Sigmoid colon (tissue), 4 donors: ENCODE measurements around the gene PTCD2.

Experiments used
- CTCF ChIP-seq, 4 experiments: fragments of 450-650 bp in 3 of 4; fragments of 200-600 bp in 1 of 4; IDR thresholded peaks; one replicate each; pipeline ENCODE4 v1.5.1; 2016 to 2019; ENCODE audit warnings: antibody characterized with exemption in 4 of 4, mild to moderate bottlenecking in 3 of 4, moderate library complexity in 2 of 4
- EP300 ChIP-seq, 4 donors: sonication (generic); formaldehyde crosslinking; IDR thresholded peaks; one replicate each; pipeline ENCODE4 v1.6.1; 2017; ENCODE audit warnings: antibody characterized with exemption in 4 of 4
- POLR2A ChIP-seq, 2 donors: fragments of 450-650 bp; IDR thresholded peaks; one replicate each; pipeline ENCODE4 v1.6.1; 2016; ENCODE audit warnings: antibody characterized with exemption in 2 of 2, mild to moderate bottlenecking in 2 of 2, moderate library complexity in 2 of 2
- POLR2AphosphoS5 ChIP-seq, 4 donors: sonication (generic); formaldehyde crosslinking; IDR thresholded peaks; one replicate each; pipeline ENCODE4 v1.6.1; 2017; ENCODE audit warnings: antibody characterized with exemption in 4 of 4

DNA sequence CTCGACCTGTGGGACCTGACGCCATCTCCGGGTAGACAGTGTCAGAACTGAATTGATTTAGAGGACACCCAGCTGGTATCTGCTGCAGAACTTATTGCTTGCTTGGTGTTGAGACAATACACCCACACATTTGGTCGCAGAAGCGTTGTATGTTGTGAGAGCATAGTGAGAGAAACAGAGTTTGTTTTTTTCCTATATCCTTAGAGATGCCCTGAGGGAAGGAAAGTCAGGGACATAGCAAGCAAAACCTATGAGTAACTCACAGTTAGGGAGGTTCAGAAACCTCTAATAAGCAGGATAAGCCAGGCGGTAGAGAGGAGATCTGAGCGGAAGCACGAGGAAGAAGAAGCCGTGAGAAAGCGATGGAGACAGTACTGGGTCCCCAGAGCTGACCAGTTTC, 59.8 kb downstream of the PTCD2 start:
- TF ChIP-seq CTCF (IDR thresholded peaks at IDR 0.05) (no peak), POLR2AphosphoS5 (IDR thresholded peaks at IDR 0.05) (no peak), POLR2A (IDR thresholded peaks at IDR 0.05) (no peak), EP300 (IDR thresholded peaks at IDR 0.05) (no peak)
